Duodenal mucosa (tissue), 2 donors: ENCODE results near the gene ADGRF1.
"Not testable (repeated sequence)": the region's sequence is repeated elsewhere in the genome, so short reads cannot be mapped to it uniquely, and the experiment has no call there.

Experiments
- H3K27ac ChIP-seq: one replicate; pipeline ENCODE4 v1.7.0; 2013; ENCODE audit warnings: low read depth, low read length
- H3K27me3 ChIP-seq, 2 donors: one replicate each; pipeline ENCODE4 v1.7.0; 2013; ENCODE audit warnings: low read length in 2 of 2, control low read depth in 1 of 2; ENCODE audit not compliant: insufficient read depth in 2 of 2, control insufficient read depth in 1 of 2
- H3K36me3 ChIP-seq, 2 donors: one replicate each; pipeline ENCODE4 v1.7.0; 2013; ENCODE audit warnings: low read length in 2 of 2, control low read depth in 1 of 2; ENCODE audit not compliant: insufficient read depth in 2 of 2, control insufficient read depth in 1 of 2
- H3K4me1 ChIP-seq, 2 donors: one replicate each; pipeline ENCODE4 v1.7.0; 2013; ENCODE audit warnings: low read length in 2 of 2, control low read depth in 1 of 2; ENCODE audit not compliant: insufficient read depth in 2 of 2, control insufficient read depth in 1 of 2
- H3K4me3 ChIP-seq, 2 donors: one replicate each; pipeline ENCODE4 v1.7.0; 2013; ENCODE audit warnings: low read length in 2 of 2, low read depth in 1 of 2
- H3K9ac ChIP-seq, 2 donors: one replicate each; pipeline ENCODE4 v1.7.0; 2013; ENCODE audit warnings: low read length in 2 of 2, low read depth in 1 of 2
- H3K9me3 ChIP-seq, 2 donors: one replicate each; pipeline ENCODE4 v1.7.0; 2013; ENCODE audit warnings: low read length in 2 of 2, control low read depth in 1 of 2; ENCODE audit not compliant: control insufficient read depth in 1 of 2

Gene ADGRF1

GRCh38 chr6:47042275-47042791 is at the start of gene ADGRF1:
Gene ADGRF1, minus strand, starts transcription at chr6:47042332. Its CDS starts 13,271 bp downstream, at chr6:47029061.
- H3K4me1 ChIP-seq = peaks cover 7 to 26% of the 10 kb centered on the region in 2 donors
- H3K9ac ChIP-seq = no peak within 1 kb of the TSS
- no peaks in the 10 kb centered on the region for H3K9me3 ChIP-seq
- no peaks in the 10 kb centered on the region for H3K36me3 ChIP-seq
- no peak within 1 kb of the TSS for H3K4me3 ChIP-seq
- no peak within 1 kb of the TSS for H3K27ac ChIP-seq
- no peaks in the 10 kb centered on the region for H3K27me3 ChIP-seq

GRCh38 chr6:47090881-47091280 is 48.7 kb upstream of the ADGRF1 start:
- Histone ChIP-seq H3K4me3 (no peak overlapping the region), H3K4me1 (peaks cover 10 to 18% of the 10 kb centered on the region in 2 donors), H3K9me3 (no peaks in the 10 kb centered on the region), H3K36me3 (no peaks in the 10 kb centered on the region), H3K27me3 (no peaks in the 10 kb centered on the region), H3K9ac (no peak overlapping the region), H3K27ac (no peak overlapping the region)

- H3K9ac ChIP-seq, H3K36me3 ChIP-seq, H3K9me3 ChIP-seq, H3K27me3 ChIP-seq, H3K27ac ChIP-seq, H3K4me3 ChIP-seq: not testable (repeated sequence)
- H3K4me1 ChIP-seq = peaks cover 6 to 15% of the 10 kb centered on the region in 2 donors
These were observed 47.3 kb upstream of the ADGRF1 start for GRCh38 chr6:47089473-47089872.

- H3K36me3 ChIP-seq = no peaks in the 10 kb centered on the region
- H3K27ac ChIP-seq = no peak overlapping the region
- H3K4me1 ChIP-seq = peaks cover 0 to 13% of the 10 kb centered on the region in 2 donors
- no peak overlapping the region for H3K9ac ChIP-seq
- no peak overlapping the region for H3K4me3 ChIP-seq
- H3K9me3 ChIP-seq = no peaks in the 10 kb centered on the region
- H3K27me3 ChIP-seq = no peaks in the 10 kb centered on the region
These were observed 44.1 kb upstream of the ADGRF1 start for GRCh38 chr6:47086051-47086770.

GRCh38 chr6:47084610-47085009 is 42.5 kb upstream of the ADGRF1 start:
- Histone ChIP-seq H3K27ac (no peak overlapping the region), H3K9ac (no peak overlapping the region), H3K27me3 (no peaks in the 10 kb centered on the region), H3K36me3 (no peaks in the 10 kb centered on the region), H3K4me1 (peaks cover 0 to 13% of the 10 kb centered on the region in 2 donors), H3K4me3 (no peak overlapping the region), H3K9me3 (no peaks in the 10 kb centered on the region)

GRCh38 chr6:47083586-47084047 is 41.5 kb upstream of the ADGRF1 start:
- H3K9me3 ChIP-seq = no peaks in the 10 kb centered on the region
- no peak overlapping the region for H3K9ac ChIP-seq
- peaks cover 0 to 13% of the 10 kb centered on the region in 2 donors for H3K4me1 ChIP-seq
- no peaks in the 10 kb centered on the region for H3K36me3 ChIP-seq
- no peak overlapping the region for H3K4me3 ChIP-seq
- H3K27ac ChIP-seq = no peak overlapping the region
- H3K27me3 ChIP-seq = no peaks in the 10 kb centered on the region

GRCh38 chr6:47080083-47080596 is 38.0 kb upstream of the ADGRF1 start:
- H3K36me3 ChIP-seq = no peaks in the 10 kb centered on the region
- no peak overlapping the region for H3K27ac ChIP-seq
- H3K9me3 ChIP-seq = no peaks in the 10 kb centered on the region
- peaks cover 0 to 13% of the 10 kb centered on the region in 2 donors for H3K4me1 ChIP-seq
- H3K27me3 ChIP-seq = no peaks in the 10 kb centered on the region
- no peak overlapping the region for H3K4me3 ChIP-seq
- no peak overlapping the region for H3K9ac ChIP-seq

GRCh38 chr6:47079638-47080037 is 37.5 kb upstream of the ADGRF1 start:
- no peak overlapping the region for H3K9ac ChIP-seq

GRCh38 chr6:47078991-47079390 is 36.9 kb upstream of the ADGRF1 start:
- H3K36me3 ChIP-seq = no peaks in the 10 kb centered on the region
- H3K27me3 ChIP-seq = no peaks in the 10 kb centered on the region
- peaks cover 0 to 6% of the 10 kb centered on the region in 2 donors for H3K4me1 ChIP-seq
- H3K4me3 ChIP-seq = no peak overlapping the region
- H3K27ac ChIP-seq = no peak overlapping the region
- H3K9ac ChIP-seq = no peak overlapping the region
- no peaks in the 10 kb centered on the region for H3K9me3 ChIP-seq

More at GRCh38 chr6:47079638-47080037, 37.5 kb upstream of the ADGRF1 start:
- H3K4me3 ChIP-seq = no peak overlapping the region
- H3K27me3 ChIP-seq = no peaks in the 10 kb centered on the region
- H3K9me3 ChIP-seq = no peaks in the 10 kb centered on the region
- no peak overlapping the region for H3K27ac ChIP-seq
- no peaks in the 10 kb centered on the region for H3K36me3 ChIP-seq
- H3K4me1 ChIP-seq = peaks cover 0 to 12% of the 10 kb centered on the region in 2 donors
